Smooth muscle cell (in vitro differentiated cells): Measurements from ENCODE around the gene PBXIP1. TPM values are rescaled to one million over a fixed set of nuclear protein-coding genes. Genes with fewer than 3 reads are reported as not detected.
A peak's percentile ranks its signal among the peaks of the same experiment; 100 is the strongest.

Experiments used
- DNase-seq: peaks from one replicate; lab custom pipeline; 2025; ENCODE audit not compliant: unreplicated experiment; lab: John Stamatoyannopoulos, UW
- H2AFZ ChIP-seq: fragments of 200-600 bp; sonication (generic); 2 replicates; pipeline ENCODE4 v1.6.0; 2016; ENCODE audit warnings: antibody characterized with exemption, low read depth, mild to moderate bottlenecking
- H3F3A ChIP-seq: fragments of 200-600 bp; sonication (generic); 2 replicates; pipeline ENCODE4 v1.6.0; 2017; ENCODE audit warnings: antibody characterized with exemption, low read depth
- H3K27ac ChIP-seq: fragments of 200-600 bp; sonication (generic); 2 replicates; pipeline ENCODE4 v1.5.1; 2016; ENCODE audit warnings: low read depth, mild to moderate bottlenecking
- H3K27me3 ChIP-seq: fragments of 200-600 bp; sonication (generic); 2 replicates; pipeline ENCODE4 v1.6.1; 2016; ENCODE audit warnings: low read depth, mild to moderate bottlenecking
- H3K36me3 ChIP-seq: fragments of 200-600 bp; sonication (generic); 2 replicates; pipeline ENCODE4 v1.5.1; 2016; ENCODE audit warnings: low read depth
- H3K4me1 ChIP-seq: fragments of 200-600 bp; sonication (generic); 2 replicates; pipeline ENCODE4 v1.5.1; 2016; ENCODE audit warnings: low read depth
- H3K4me2 ChIP-seq: fragments of 200-600 bp; sonication (generic); 2 replicates; pipeline ENCODE4 v1.6.0; 2016; ENCODE audit warnings: mild to moderate bottlenecking
- H3K4me3 ChIP-seq: fragments of 200-600 bp; sonication (generic); 2 replicates; pipeline ENCODE4 v1.5.1; 2016; ENCODE audit warnings: mild to moderate bottlenecking
- H3K79me2 ChIP-seq: fragments of 200-600 bp; sonication (generic); 2 replicates; pipeline ENCODE4 v1.6.0; 2016; ENCODE audit warnings: low read depth, mild to moderate bottlenecking
- H3K9ac ChIP-seq: fragments of 200-600 bp; sonication (generic); 2 replicates; pipeline ENCODE4 v1.6.0; 2016; ENCODE audit warnings: low read depth
- H3K9me3 ChIP-seq: fragments of 200-600 bp; sonication (generic); replicated peaks from 2 replicates; pipeline ENCODE4 v1.5.1; 2016; ENCODE audit warnings: low read depth
- H4K20me1 ChIP-seq: fragments of 200-600 bp; sonication (generic); 2 replicates; pipeline ENCODE4 v1.6.0; 2016; ENCODE audit warnings: low read depth
- WGBS: methylation state at CpG from one replicate; pipeline ENCODE4 v1.1.7; 2016; ENCODE audit warnings: low lambda C conversion rate; 5-methylcytosine and 5-hydroxymethylcytosine counted together
- polyA plus RNA-seq: library from polyadenylated mRNA; unstranded; fragments of >200 nt; fragmentation: Nextera tagmentation; extraction: Ambion mirVana; gene quantifications from 2 replicates; pipeline ENCODE4 v1.2.1, GENCODE V29; 2016
- total RNA-seq: library from RNA; depleted of rRNA; stranded (reverse); fragments of >200 nt; gene quantifications from 2 replicates; pipeline ENCODE4 v1.2.3, GENCODE V29; 2014
- TF ChIP-seq, protein P1 (sequence below): fragments of 200-600 bp; sonication (generic); IDR thresholded peaks from 2 replicates; pipeline ENCODE4 v1.5.1; 2017; ENCODE audit warnings: borderline replicate concordance, mild to moderate bottlenecking, antibody characterized with exemption; ENCODE audit not compliant: insufficient read depth, poor library complexity, severe bottlenecking

Gene PBXIP1
- total and polyA plus RNA-seq, 2 experiments from 2014 or later = 40.5 to 41.9 TPM

DNA sequence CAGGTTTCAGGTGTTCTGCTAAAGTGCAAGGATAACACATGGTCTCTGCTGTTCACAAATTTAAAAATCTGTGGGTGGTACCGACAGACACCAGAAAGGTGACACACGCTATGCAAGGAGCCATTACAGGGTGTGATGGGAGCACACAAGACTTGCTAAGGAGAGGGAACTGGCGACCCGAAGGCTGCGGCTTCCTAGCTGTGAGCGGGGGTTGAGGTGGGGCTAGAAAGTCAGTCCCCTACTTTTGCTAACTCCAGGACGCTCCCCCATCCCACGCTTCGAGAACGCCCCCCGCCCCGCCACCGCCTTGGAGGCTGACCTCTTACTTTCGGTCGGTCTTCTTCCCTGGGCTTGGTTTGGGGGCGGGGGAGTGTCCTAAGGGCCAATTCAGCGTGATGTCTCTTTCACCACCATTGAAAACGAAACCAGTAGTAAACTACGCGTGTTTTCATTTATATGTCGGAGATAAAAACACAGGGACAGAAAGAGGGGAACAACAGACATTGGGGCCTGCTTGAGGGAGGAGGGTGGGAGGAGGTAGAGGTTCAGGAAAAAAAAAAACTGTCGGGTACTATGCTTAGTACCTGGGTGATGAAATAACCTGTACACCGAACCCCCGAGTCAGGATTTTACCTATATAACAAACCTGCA lies 19.6 kb upstream of the PBXIP1 start:
- Histone ChIP-seq H4K20me1 (no peaks in the 10 kb centered on the region), H3K79me2 (peaks cover 29% of the 10 kb centered on the region), H3K27me3 (no peaks in the 10 kb centered on the region), H3K27ac (peak overlapping the region; percentile 98), H3K36me3 (no peaks in the 10 kb centered on the region), H3F3A (peaks cover 33% of the 10 kb centered on the region), H3K9ac (peak overlapping the region; percentile 77), H3K4me1 (peaks cover 35% of the 10 kb centered on the region), H3K4me3 (peak overlapping the region; percentile 55), H3K4me2 (peak overlapping the region; percentile 90), H2AFZ (peak overlapping the region; percentile 52), H3K9me3 (no peaks in the 10 kb centered on the region)
- WGBS = 2% methylated on average over 23 of the region's 24 CpGs
- TF ChIP-seq, protein P1, sequence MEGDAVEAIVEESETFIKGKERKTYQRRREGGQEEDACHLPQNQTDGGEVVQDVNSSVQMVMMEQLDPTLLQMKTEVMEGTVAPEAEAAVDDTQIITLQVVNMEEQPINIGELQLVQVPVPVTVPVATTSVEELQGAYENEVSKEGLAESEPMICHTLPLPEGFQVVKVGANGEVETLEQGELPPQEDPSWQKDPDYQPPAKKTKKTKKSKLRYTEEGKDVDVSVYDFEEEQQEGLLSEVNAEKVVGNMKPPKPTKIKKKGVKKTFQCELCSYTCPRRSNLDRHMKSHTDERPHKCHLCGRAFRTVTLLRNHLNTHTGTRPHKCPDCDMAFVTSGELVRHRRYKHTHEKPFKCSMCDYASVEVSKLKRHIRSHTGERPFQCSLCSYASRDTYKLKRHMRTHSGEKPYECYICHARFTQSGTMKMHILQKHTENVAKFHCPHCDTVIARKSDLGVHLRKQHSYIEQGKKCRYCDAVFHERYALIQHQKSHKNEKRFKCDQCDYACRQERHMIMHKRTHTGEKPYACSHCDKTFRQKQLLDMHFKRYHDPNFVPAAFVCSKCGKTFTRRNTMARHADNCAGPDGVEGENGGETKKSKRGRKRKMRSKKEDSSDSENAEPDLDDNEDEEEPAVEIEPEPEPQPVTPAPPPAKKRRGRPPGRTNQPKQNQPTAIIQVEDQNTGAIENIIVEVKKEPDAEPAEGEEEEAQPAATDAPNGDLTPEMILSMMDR = no peak
- DNase-seq = peak; percentile 22

GRCh38 chr1:154974808-154975408 lies 19.0 kb upstream of the PBXIP1 start:
- H3K79me2 ChIP-seq = peaks cover 35% of the 10 kb centered on the region
- H2AFZ ChIP-seq = peak overlapping the region; percentile 52
- TF ChIP-seq, protein P1 = no peak
- H3K27me3 ChIP-seq = no peaks in the 10 kb centered on the region
- peak overlapping the region; percentile 55 for H3K4me3 ChIP-seq
- peak overlapping the region; percentile 77 for H3K9ac ChIP-seq
- H3K4me1 ChIP-seq = peaks cover 40% of the 10 kb centered on the region
- H3K9me3 ChIP-seq = no peaks in the 10 kb centered on the region
- under 1% methylated on average over 30 of the region's 30 CpGs for whole genome bisulfite sequencing
- no peaks in the 10 kb centered on the region for H3K36me3 ChIP-seq
- H3K27ac ChIP-seq = peak overlapping the region; percentile 98
- no peaks in the 10 kb centered on the region for H4K20me1 ChIP-seq
- peak overlapping the region; percentile 90 for H3K4me2 ChIP-seq
- peaks cover 33% of the 10 kb centered on the region for H3F3A ChIP-seq
- peak; percentile 99 for DNase-seq

DNA sequence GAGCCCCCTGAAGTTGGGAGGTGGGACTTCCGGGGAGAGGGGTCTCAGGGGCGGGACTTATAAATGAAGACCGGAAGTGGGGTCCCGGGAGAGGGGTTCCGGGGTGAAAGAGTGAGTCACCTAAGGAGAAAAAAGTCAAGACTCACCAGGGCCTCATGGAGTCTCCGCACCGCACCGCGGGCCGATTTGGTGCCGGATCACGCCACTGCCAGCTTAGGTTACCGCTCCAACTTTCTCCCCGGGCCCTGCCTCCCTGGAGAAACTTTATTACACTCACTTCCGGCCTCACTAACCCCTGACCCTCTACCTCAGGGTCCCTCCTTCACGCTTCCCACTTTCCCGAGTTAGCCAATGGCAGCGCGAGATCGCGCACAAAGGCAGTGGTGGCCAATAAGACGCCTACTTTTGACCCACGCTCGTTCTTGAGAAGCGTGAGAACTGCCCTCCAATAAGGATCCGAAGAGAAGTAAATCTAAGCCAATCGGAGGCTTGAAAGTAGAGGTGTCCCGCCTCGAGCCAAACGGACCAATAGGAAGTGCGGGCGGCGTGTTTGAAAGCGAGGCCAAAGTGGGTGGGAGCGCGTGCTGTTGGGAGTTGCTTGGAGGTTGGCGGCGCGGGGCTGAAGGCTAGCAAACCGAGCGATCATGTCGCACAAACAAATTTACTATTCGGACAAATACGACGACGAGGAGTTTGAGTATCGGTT lies 18.4 kb upstream of the PBXIP1 start, which contains the start of gene CKS1B:
CKS1B (plus strand) TSS at position 580 of the 706 bp plus-strand sequence; CDS start at position 645, 65 bp downstream.
- no peaks in the 10 kb centered on the region for H3K9me3 ChIP-seq
- H4K20me1 ChIP-seq = peaks cover 5% of the 10 kb centered on the region
- peaks cover 46% of the 10 kb centered on the region for H3K4me1 ChIP-seq
- peaks cover 42% of the 10 kb centered on the region for H3K79me2 ChIP-seq
- H3F3A ChIP-seq = peaks cover 33% of the 10 kb centered on the region
- TF ChIP-seq, protein P1 = no peak
- no peaks in the 10 kb centered on the region for H3K36me3 ChIP-seq
- peak within 1 kb of the TSS; percentile 52 for H2AFZ ChIP-seq
- peak within 1 kb of the TSS; percentile 95 for H3K9ac ChIP-seq
- H3K4me2 ChIP-seq = peak within 1 kb of the TSS; percentile 94
- H3K4me3 ChIP-seq = peak within 1 kb of the TSS; percentile 55
- peak within 1 kb of the TSS; percentile 98 for H3K27ac ChIP-seq
- H3K27me3 ChIP-seq = no peaks in the 10 kb centered on the region
- peak; percentile 99 for DNase-seq
- 2% methylated on average over 45 of the region's 47 CpGs for WGBS
